Stimulated activated CD8-positive, alpha-beta memory T cell treated with anti-CD3 and anti-CD28 coated beads, Interleukin-15, amount 100 ng/mL, for 1 hour (primary cell): ENCODE data around the gene MAP4K3.
"Not testable (repeated sequence)": the region's sequence is repeated elsewhere in the genome, so short reads cannot be mapped to it uniquely, and the experiment has no call there.

Experiments
- DNase-seq: peaks from one replicate; pipeline ENCODE4 v3.0.0-alpha.2; 2020; ENCODE audit warnings: low read depth

MAP4K3 gene

GRCh38 chr2:39301352-39301751, 135.7 kb downstream of the MAP4K3 start:
- DNase-seq: no peak

- no peak for DNase-seq
Observed at GRCh38 chr2:39300044-39300978, 136.8 kb downstream of the MAP4K3 start.

GRCh38 chr2:39290433-39290832, 146.7 kb downstream of the MAP4K3 start:
- DNase-seq: no peak

- no peak for DNase-seq
Observed at GRCh38 chr2:39289609-39290008, 147.5 kb downstream of the MAP4K3 start.

GRCh38 chr2:39283561-39283960, 153.5 kb downstream of the MAP4K3 start:
- DNase-seq: no peak

- DNase-seq: no peak
Observed at GRCh38 chr2:39281391-39281790, 155.7 kb downstream of the MAP4K3 start.

- DNase-seq: no peak
Observed at GRCh38 chr2:39275016-39275415, 162.1 kb downstream of the MAP4K3 start.

GRCh38 chr2:39269941-39270340, 167.1 kb downstream of the MAP4K3 start:
- no peak for DNase-seq

- DNase-seq: no peak
Observed at GRCh38 chr2:39266916-39267434, 170.1 kb downstream of the MAP4K3 start.

- no peak for DNase-seq
Observed at GRCh38 chr2:39266139-39266805, 170.8 kb downstream of the MAP4K3 start.

- no peak for DNase-seq
Observed at GRCh38 chr2:39265315-39265714, 171.8 kb downstream of the MAP4K3 start.

GRCh38 chr2:39264733-39265132, 172.4 kb downstream of the MAP4K3 start:
- DNase-seq: no peak

- no peak for DNase-seq
Observed at GRCh38 chr2:39260087-39260486, 177.0 kb downstream of the MAP4K3 start.

GRCh38 chr2:39256040-39256439, 181.0 kb downstream of the MAP4K3 start:
- DNase-seq: no peak

- no peak for DNase-seq
Observed at GRCh38 chr2:39252888-39253518, 184.1 kb downstream of the MAP4K3 start.

GRCh38 chr2:39247512-39248043, 189.5 kb downstream of the MAP4K3 start:
- no peak for DNase-seq

GRCh38 chr2:39246382-39246980, 190.6 kb downstream of the MAP4K3 start:
- no peak for DNase-seq

- DNase-seq: not testable (repeated sequence)
Observed at GRCh38 chr2:39244963-39245625, 192.0 kb downstream of the MAP4K3 start.

GRCh38 chr2:39244241-39244862, 192.7 kb downstream of the MAP4K3 start:
- not testable (repeated sequence) for DNase-seq

GRCh38 chr2:39243469-39244123, 193.5 kb downstream of the MAP4K3 start, which contains the start of gene CDKL4:
CDKL4 (minus strand) TSS chr2:39243970.
- DNase-seq: no peak
